Type B pancreatic cell (in vitro differentiated cells): Measurements from ENCODE around the gene COL26A1. TPM values are rescaled to one million over a fixed set of nuclear protein-coding genes. Genes with fewer than 3 reads are reported as not detected.

Experiments
- DNase-seq: peaks from one replicate; pipeline ENCODE4 v3.0.0; 2021; ENCODE audit warnings: mixed read lengths; ENCODE audit not compliant: unreplicated experiment; ENCODE audit errors: extremely low spot score
- H3K27ac Mint-ChIP-seq: 2 replicates; pipeline ENCODE4 v1.8.0; 2021; ENCODE audit warnings: mild to moderate bottlenecking, mixed read lengths
- H3K27me3 Mint-ChIP-seq: 2 replicates; pipeline ENCODE4 v1.8.0; 2021; ENCODE audit warnings: mixed read lengths
- H3K36me3 Mint-ChIP-seq: 2 replicates; pipeline ENCODE4 v1.8.0; 2021; ENCODE audit warnings: mixed read lengths
- H3K4me1 Mint-ChIP-seq: one replicate; pipeline ENCODE4 v1.8.0; 2021; ENCODE audit warnings: mixed read lengths; ENCODE audit not compliant: unreplicated experiment
- H3K4me3 Mint-ChIP-seq: 2 replicates; pipeline ENCODE4 v1.8.0; 2021; ENCODE audit warnings: mild to moderate bottlenecking, mixed read lengths
- H3K9me3 Mint-ChIP-seq: 2 replicates; pipeline ENCODE4 v1.8.0; 2021; ENCODE audit warnings: mixed read lengths
- CTCF ChIP-seq: fragments of 200-600 bp; sonication (generic); conservative IDR thresholded peaks from 2 replicates; pipeline ENCODE4 v1.5.0; 2021; ENCODE audit warnings: antibody characterized with exemption, mild to moderate bottlenecking
- total RNA-seq: library from RNA; stranded (reverse); gene quantifications from 2 replicates; pipeline ENCODE4 v1.2.1, GENCODE V29; 2021; ENCODE audit warnings: low replicate concordance

COL26A1 gene
- total RNA-seq, 1 donor from 2014 or later, result 47.9 TPM

DNA sequence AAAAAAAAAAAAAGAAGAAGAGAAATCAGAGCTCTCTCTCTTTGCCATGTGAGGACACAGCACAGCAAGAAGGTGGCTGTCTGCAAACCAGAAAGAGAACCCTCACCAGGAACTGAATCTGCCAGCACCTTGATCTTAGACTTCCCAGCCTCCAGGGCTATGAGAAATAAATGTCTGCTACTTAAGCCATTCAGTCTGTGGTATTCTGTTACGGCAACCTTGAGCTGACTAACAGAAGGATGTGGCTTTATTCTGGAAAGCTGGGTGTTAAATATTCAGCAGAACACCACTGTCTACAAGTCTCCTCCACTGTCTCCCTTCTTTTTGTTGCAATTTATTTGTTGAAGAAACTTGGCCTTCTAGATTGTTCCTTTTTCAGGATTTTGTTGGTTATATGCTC lies 5.0 kb downstream of the COL26A1 start:
- TF ChIP-seq CTCF, result no peak
- DNase-seq, result no peak
- peaks cover 8% of the 10 kb centered on the region for H3K36me3 Mint-ChIP-seq
- H3K4me3 Mint-ChIP-seq, result no peak overlapping the region
- H3K27ac Mint-ChIP-seq, result no peak overlapping the region
- H3K27me3 Mint-ChIP-seq, result no peaks in the 10 kb centered on the region
- no peaks in the 10 kb centered on the region for H3K9me3 Mint-ChIP-seq
- peaks cover 5% of the 10 kb centered on the region for H3K4me1 Mint-ChIP-seq

- TF ChIP-seq CTCF, result no peak
- DNase-seq, result no peak
- H3K4me3 Mint-ChIP-seq, result no peak overlapping the region
- peaks cover 13% of the 10 kb centered on the region for H3K4me1 Mint-ChIP-seq
- H3K36me3 Mint-ChIP-seq, result peaks cover 8% of the 10 kb centered on the region
- H3K27ac Mint-ChIP-seq, result no peak overlapping the region
- no peaks in the 10 kb centered on the region for H3K9me3 Mint-ChIP-seq
- H3K27me3 Mint-ChIP-seq, result no peaks in the 10 kb centered on the region
Observed at GRCh38 chr7:101368422-101369165, 5.9 kb downstream of the COL26A1 start.

DNA sequence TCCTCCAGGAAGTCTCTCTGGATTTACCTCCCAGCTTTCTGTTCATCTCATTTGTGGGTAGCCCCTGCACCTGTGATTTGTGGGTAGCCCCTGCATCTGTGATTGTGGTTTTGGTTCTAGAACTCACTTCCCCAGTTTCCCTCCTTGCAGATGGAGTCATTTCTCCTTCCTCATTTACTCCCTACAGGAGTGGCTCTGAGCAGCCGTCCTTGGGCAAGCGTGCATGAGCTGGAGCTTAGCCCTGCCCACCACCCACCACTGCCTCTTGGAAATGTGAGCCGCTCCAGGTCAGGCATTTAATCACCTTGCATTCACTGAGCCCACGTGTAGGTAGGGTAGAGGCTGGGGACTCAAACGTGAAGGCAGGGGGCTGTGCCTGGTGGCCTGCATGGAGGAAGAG lies 8.2 kb downstream of the COL26A1 start:
- no peak for TF ChIP-seq CTCF
- Mint-ChIP-seq H3K9me3 (no peaks in the 10 kb centered on the region), H3K27ac (no peak overlapping the region), H3K27me3 (no peaks in the 10 kb centered on the region), H3K36me3 (peaks cover 5% of the 10 kb centered on the region), H3K4me3 (no peak overlapping the region), H3K4me1 (peaks cover 22% of the 10 kb centered on the region)
- DNase-seq, result no peak

DNA sequence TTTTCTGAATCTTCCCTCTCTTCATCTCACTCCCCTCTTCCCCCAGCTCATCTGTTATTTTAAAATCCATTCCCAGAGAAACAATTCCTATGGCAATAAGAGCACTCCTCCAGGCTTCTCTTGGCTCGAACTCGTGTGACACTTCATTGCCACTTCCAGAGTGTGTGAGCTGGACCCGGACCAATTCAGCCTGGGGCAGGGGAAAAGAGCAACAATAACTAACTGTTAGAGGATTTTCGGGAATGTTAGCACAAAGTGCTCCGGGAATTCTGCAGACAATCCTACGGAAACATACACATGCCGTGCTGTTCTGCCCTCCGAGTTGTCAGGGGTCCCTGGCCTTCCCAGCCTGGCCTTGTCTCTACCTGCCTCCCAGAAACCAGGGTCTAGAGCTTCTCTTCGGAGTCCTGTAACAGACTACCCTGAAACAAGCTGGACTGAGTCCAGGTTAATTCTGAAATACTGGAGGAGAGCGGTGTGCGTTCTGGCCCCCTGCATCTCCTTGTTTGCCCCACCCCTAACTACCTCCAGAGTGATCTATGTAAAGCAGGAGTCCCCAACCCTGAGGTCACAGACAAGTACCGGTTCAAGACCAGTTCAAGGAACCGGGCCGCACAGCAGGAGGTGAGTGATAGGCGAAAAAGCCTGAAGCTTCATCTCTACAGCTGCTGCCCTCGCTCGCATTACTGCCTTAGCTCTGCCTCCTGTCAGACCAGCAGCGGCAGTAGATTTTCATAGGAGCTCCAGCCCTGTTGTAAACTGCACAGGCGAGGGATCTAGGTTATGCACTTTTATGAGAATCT lies 11.3 kb downstream of the COL26A1 start:
- H3K36me3 Mint-ChIP-seq, result peaks cover 7% of the 10 kb centered on the region
- H3K4me3 Mint-ChIP-seq, result peak overlapping the region; percentile 52
- no peak for DNase-seq
- no peak overlapping the region for H3K27ac Mint-ChIP-seq
- H3K9me3 Mint-ChIP-seq, result no peaks in the 10 kb centered on the region
- no peaks in the 10 kb centered on the region for H3K27me3 Mint-ChIP-seq
- peaks cover 26% of the 10 kb centered on the region for H3K4me1 Mint-ChIP-seq
- TF ChIP-seq CTCF, result no peak

GRCh38 chr7:101374990-101375389 lies 12.3 kb downstream of the COL26A1 start:
- H3K36me3 Mint-ChIP-seq, result peaks cover 12% of the 10 kb centered on the region
- no peaks in the 10 kb centered on the region for H3K27me3 Mint-ChIP-seq
- H3K27ac Mint-ChIP-seq, result no peak overlapping the region
- no peak for DNase-seq
- H3K4me3 Mint-ChIP-seq, result no peak overlapping the region
- TF ChIP-seq CTCF, result no peak
- peaks cover 31% of the 10 kb centered on the region for H3K4me1 Mint-ChIP-seq
- no peaks in the 10 kb centered on the region for H3K9me3 Mint-ChIP-seq
